ENCODE measurements around the gene NCAPD2. TPM values are rescaled to one million over a fixed set of nuclear protein-coding genes. Genes with fewer than 3 reads are reported as not detected.
A peak's percentile ranks its signal among the peaks of the same experiment; 100 is the strongest.

The NCAPD2 gene
- total RNA-seq, 1 donor from 2014 or later: 32.0 TPM

DNA sequence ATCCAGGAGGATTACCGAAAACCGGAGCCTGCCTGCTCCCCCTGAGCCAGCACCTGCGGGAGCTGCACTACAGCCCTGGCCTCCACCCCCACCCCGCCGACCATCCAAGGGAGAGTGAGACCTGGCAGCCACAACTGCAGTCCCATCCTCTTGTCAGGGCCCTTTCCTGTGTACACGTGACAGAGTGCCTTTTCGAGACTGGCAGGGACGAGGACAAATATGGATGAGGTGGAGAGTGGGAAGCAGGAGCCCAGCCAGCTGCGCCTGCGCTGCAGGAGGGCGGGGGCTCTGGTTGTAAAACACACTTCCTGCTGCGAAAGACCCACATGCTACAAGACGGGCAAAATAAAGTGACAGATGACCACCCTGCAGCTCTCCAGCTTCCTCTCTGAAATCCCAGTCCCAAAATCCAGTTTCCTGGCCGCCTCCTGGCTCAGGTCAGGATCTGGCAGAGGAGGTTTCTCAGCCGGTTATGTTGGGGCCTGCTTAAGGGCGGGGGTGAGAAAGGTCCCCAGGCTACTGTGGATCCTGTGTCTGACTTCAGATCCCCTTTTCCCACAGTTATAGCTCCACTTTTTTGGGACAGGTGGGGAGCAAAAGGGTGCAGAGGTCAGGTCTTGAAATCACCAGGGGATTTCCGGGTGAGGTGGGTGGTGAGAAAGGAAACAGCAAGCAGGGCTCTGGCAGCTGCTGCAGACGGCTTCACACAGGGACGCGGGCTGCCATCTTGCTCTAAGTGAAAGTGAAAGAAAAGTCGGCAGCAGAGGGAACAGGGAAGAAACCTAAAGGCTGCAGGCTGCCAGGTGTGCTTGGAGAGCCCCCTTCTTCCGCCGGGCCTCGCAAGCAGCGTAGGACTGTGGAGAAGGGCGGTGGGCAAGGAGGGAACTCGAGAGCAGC, 42.3 kb upstream of the NCAPD2 start, which contains the start of gene TAPBPL:
Gene TAPBPL, plus strand, starts transcription at position 695 of the 897 bp plus-strand sequence. CDS start 207 bp downstream, outside the sequence.
- TF ChIP-seq, protein P1, sequence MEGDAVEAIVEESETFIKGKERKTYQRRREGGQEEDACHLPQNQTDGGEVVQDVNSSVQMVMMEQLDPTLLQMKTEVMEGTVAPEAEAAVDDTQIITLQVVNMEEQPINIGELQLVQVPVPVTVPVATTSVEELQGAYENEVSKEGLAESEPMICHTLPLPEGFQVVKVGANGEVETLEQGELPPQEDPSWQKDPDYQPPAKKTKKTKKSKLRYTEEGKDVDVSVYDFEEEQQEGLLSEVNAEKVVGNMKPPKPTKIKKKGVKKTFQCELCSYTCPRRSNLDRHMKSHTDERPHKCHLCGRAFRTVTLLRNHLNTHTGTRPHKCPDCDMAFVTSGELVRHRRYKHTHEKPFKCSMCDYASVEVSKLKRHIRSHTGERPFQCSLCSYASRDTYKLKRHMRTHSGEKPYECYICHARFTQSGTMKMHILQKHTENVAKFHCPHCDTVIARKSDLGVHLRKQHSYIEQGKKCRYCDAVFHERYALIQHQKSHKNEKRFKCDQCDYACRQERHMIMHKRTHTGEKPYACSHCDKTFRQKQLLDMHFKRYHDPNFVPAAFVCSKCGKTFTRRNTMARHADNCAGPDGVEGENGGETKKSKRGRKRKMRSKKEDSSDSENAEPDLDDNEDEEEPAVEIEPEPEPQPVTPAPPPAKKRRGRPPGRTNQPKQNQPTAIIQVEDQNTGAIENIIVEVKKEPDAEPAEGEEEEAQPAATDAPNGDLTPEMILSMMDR (IDR thresholded peaks at IDR 0.05): no peak
- Histone ChIP-seq H3K4me1 (peaks cover 27% of the 10 kb centered on the region), H3K9me3 (no peaks in the 10 kb centered on the region), H3K27me3 (ENCODE audit: low read depth) (no peaks in the 10 kb centered on the region), H3K36me3 (peaks cover 28% of the 10 kb centered on the region), H3K27ac (peak within 1 kb of the TSS; percentile 92), H3K4me3 (peak within 1 kb of the TSS; percentile 66)
- intact Hi-C loops (cut with DNase I): no loop called here
- DNase-seq (peak; percentile 84), ATAC-seq (peak; percentile 90 to 94)

- Histone ChIP-seq H3K27me3 (ENCODE audit: low read depth) (no peaks in the 10 kb centered on the region), H3K36me3 (peaks cover 36% of the 10 kb centered on the region), H3K9me3 (no peaks in the 10 kb centered on the region), H3K27ac (peak overlapping the region; percentile 92), H3K4me1 (peaks cover 27% of the 10 kb centered on the region), H3K4me3 (peak overlapping the region; percentile 66)
- intact Hi-C loops (cut with DNase I): no loop called here
- no peak for DNase-seq
- ATAC-seq: peak; percentile 28 to 39
- TF ChIP-seq, protein P1 (IDR thresholded peaks at IDR 0.05): no peak
Observed at GRCh38 chr12:6452245-6452943, 41.5 kb upstream of the NCAPD2 start.

GRCh38 chr12:6452944-6453630, 40.8 kb upstream of the NCAPD2 start:
- Histone ChIP-seq H3K4me1 (peaks cover 27% of the 10 kb centered on the region), H3K36me3 (peaks cover 43% of the 10 kb centered on the region), H3K4me3 (peak overlapping the region; percentile 66), H3K27me3 (ENCODE audit: low read depth) (no peaks in the 10 kb centered on the region), H3K27ac (peak overlapping the region; percentile 92), H3K9me3 (no peaks in the 10 kb centered on the region)
- intact Hi-C loops (cut with DNase I): no loop called here
- ATAC-seq: peak; percentile 33
- DNase-seq: peak; percentile 62
- TF ChIP-seq, protein P1 (IDR thresholded peaks at IDR 0.05): no peak

DNA sequence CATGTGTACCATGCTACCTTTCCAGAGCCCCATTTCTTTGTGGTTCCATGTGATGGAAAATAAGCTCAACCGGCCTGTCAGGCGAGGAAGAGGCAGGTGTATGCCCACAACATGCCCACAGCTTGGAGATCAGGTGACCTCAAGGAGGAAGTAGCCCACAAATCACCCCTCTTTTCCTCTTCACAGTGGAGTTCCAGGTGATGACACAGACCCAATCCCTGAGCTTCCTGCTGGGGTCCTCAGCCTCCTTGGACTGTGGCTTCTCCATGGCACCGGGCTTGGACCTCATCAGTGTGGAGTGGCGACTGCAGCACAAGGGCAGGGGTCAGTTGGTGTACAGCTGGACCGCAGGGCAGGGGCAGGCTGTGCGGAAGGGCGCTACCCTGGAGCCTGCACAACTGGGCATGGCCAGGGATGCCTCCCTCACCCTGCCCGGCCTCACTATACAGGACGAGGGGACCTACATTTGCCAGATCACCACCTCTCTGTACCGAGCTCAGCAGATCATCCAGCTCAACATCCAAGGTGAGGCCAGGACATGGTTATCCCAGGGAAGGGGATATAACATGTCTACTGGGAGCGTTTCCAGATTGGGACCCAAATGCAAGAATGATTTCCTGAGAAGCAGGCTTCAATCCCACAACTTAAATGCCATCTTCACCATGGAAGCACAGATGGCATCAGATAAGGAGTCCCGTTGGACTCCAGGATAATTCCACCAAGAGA, 36.5 kb upstream of the NCAPD2 start:
- ATAC-seq: no peak
- intact Hi-C loops (cut with DNase I): no loop called here

More for the DNA sequence above, 36.5 kb upstream of the NCAPD2 start:
- no peak overlapping the region for H3K27ac ChIP-seq
- H3K9me3 ChIP-seq: no peaks in the 10 kb centered on the region
- H3K4me3 ChIP-seq: no peak overlapping the region
- no peak for DNase-seq
- TF ChIP-seq, protein P1 (IDR thresholded peaks at IDR 0.05): no peak
- peaks cover 30% of the 10 kb centered on the region for H3K4me1 ChIP-seq
- no peaks in the 10 kb centered on the region for H3K27me3 ChIP-seq (ENCODE audit: low read depth)
- peaks cover 86% of the 10 kb centered on the region for H3K36me3 ChIP-seq
